HL-60 (cell line): ENCODE results near the gene MLST8.

ENCODE experiments used
- DNase-seq, 2 experiments: peaks; one replicate each; pipeline ENCODE4 v3.0.0-alpha.2; 2010 to 2020; ENCODE audit warnings: low read depth in 1 of 2, low spot score in 1 of 2
- H3K27ac ChIP-seq: fragments of 250-450 bp; sonication (Bioruptor Pico); replicated peaks from 2 replicates; pipeline ENCODE4 v1.5.1; 2020; ENCODE audit warnings: mild to moderate bottlenecking, moderate library complexity
- H3K27me3 ChIP-seq: fragments of 250-450 bp; sonication (Bioruptor Pico); 2 replicates; pipeline ENCODE4 v1.5.1; 2021; ENCODE audit warnings: mild to moderate bottlenecking, moderate library complexity; ENCODE audit not compliant: insufficient read depth, poor library complexity, severe bottlenecking
- H3K4me3 ChIP-seq: replicated peaks from 2 replicates; pipeline ENCODE4 v1.5.1; 2011; ENCODE audit warnings: mild to moderate bottlenecking, control low read depth, low read length; ENCODE audit not compliant: insufficient read depth
- CTCF ChIP-seq: IDR thresholded peaks from one replicate; pipeline ENCODE4 v1.5.1; 2011; ENCODE audit warnings: low read length, control low read depth, inconsistent platforms; ENCODE audit not compliant: insufficient read depth
- GABPA ChIP-seq: IDR thresholded peaks from 2 replicates; pipeline ENCODE4 v1.6.1; 2012; ENCODE audit warnings: low read depth
- POLR2AphosphoS5 ChIP-seq: IDR thresholded peaks from 2 replicates; pipeline ENCODE4 v1.6.1; 2012; ENCODE audit warnings: low read depth
- REST ChIP-seq: IDR thresholded peaks from 2 replicates; pipeline ENCODE4 v1.6.1; 2012; ENCODE audit warnings: low read depth; ENCODE audit not compliant: insufficient replicate concordance
- SPI1 ChIP-seq: IDR thresholded peaks from 2 replicates; pipeline ENCODE4 v1.6.1; 2012; ENCODE audit warnings: low read depth, mild to moderate bottlenecking, borderline replicate concordance

The MLST8 gene

GRCh38 chr16:2180461-2180860 is 24.8 kb upstream of the MLST8 start:
- no peak for TF ChIP-seq REST
- no peak for TF ChIP-seq GABPA
- no peak for TF ChIP-seq POLR2AphosphoS5
- no peak for TF ChIP-seq SPI1
- no peak for TF ChIP-seq CTCF
- peaks cover 3% of the 10 kb centered on the region for H3K27me3 ChIP-seq
- no peak for DNase-seq
- H3K4me3 ChIP-seq = no peak overlapping the region
- H3K27ac ChIP-seq = no peak overlapping the region

GRCh38 chr16:2180962-2181923 is 24.0 kb upstream of the MLST8 start:
- Histone ChIP-seq H3K27me3 (peaks cover 3% of the 10 kb centered on the region), H3K4me3 (no peak overlapping the region), H3K27ac (no peak overlapping the region)
- TF ChIP-seq POLR2AphosphoS5 (no peak), GABPA (no peak), SPI1 (no peak), CTCF (no peak), REST (no peak)
- DNase-seq = no peak

- TF ChIP-seq POLR2AphosphoS5 = no peak
- no peak for TF ChIP-seq SPI1
- TF ChIP-seq GABPA = no peak
- no peak for TF ChIP-seq REST
- no peak for DNase-seq
- Histone ChIP-seq H3K27me3 (peaks cover 3% of the 10 kb centered on the region), H3K4me3 (no peak overlapping the region), H3K27ac (no peak overlapping the region)
Observed at GRCh38 chr16:2181952-2182351, 23.3 kb upstream of the MLST8 start.
